B cell (primary cell): Measurements from ENCODE around the gene CTXND2.

Experiments
- EZH2 ChIP-seq: IDR thresholded peaks from 2 replicates; pipeline ENCODE4 v1.6.1; 2012; ENCODE audit warnings: borderline replicate concordance, low read depth, mild to moderate bottlenecking, moderate library complexity, low read length; ENCODE audit not compliant: insufficient read depth, poor library complexity, severe bottlenecking
- TF ChIP-seq, protein P1 (sequence below): fragments of 200-600 bp; IDR thresholded peaks from one replicate; pipeline ENCODE4 v1.8.0; 2022; ENCODE audit warnings: antibody characterized with exemption, mild to moderate bottlenecking

DNA sequence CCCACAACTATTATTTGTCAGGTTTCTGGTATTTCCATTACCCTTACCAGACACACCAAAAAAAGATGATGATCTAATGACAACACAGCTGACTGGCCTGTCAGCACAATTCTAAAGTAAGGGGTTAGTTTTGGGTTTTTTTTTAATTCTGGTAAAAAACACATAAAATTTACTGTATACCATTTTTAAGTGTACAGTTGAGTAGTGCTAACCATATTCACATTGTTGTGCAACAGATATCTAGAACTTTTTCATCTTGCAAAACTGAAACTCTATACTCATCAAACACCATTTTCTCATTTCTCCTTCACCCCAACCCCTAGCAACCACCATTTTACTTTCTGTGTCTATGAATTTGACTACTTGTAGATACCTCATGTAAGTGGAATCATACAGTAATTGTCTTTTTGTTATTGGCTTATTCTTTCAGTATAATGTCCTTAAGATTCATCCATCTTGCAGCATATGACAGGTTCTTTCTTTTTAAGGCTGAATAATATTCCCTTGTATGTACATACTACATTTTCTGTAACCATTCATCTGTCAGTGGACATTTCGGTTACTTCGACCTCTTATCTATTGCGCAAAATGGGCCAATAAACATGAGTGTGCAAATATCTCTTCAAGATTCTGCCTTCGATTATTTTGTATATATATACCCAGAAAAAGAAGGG is 40.3 kb upstream of the CTXND2 start:
- TF ChIP-seq, protein P1, sequence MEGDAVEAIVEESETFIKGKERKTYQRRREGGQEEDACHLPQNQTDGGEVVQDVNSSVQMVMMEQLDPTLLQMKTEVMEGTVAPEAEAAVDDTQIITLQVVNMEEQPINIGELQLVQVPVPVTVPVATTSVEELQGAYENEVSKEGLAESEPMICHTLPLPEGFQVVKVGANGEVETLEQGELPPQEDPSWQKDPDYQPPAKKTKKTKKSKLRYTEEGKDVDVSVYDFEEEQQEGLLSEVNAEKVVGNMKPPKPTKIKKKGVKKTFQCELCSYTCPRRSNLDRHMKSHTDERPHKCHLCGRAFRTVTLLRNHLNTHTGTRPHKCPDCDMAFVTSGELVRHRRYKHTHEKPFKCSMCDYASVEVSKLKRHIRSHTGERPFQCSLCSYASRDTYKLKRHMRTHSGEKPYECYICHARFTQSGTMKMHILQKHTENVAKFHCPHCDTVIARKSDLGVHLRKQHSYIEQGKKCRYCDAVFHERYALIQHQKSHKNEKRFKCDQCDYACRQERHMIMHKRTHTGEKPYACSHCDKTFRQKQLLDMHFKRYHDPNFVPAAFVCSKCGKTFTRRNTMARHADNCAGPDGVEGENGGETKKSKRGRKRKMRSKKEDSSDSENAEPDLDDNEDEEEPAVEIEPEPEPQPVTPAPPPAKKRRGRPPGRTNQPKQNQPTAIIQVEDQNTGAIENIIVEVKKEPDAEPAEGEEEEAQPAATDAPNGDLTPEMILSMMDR, result no peak
- no peak for TF ChIP-seq EZH2
